OCI-LY3 (cell line): Measurements from ENCODE around the gene BHLHE23.

Source experiments
- EZH2phosphoT487 ChIP-seq: fragments of 200-600 bp; shearing (Covaris generic); IDR thresholded peaks from 2 replicates; pipeline ENCODE4 v1.6.1; 2018; ENCODE audit warnings: antibody characterized with exemption, mixed run types, low read depth
- TF ChIP-seq, protein P1 (sequence below): fragments of 200-600, 300-600 bp; sonication (generic); IDR thresholded peaks from 2 replicates; pipeline ENCODE4 v1.5.1; 2014; ENCODE audit warnings: antibody characterized with exemption, low read length, low read depth

DNA sequence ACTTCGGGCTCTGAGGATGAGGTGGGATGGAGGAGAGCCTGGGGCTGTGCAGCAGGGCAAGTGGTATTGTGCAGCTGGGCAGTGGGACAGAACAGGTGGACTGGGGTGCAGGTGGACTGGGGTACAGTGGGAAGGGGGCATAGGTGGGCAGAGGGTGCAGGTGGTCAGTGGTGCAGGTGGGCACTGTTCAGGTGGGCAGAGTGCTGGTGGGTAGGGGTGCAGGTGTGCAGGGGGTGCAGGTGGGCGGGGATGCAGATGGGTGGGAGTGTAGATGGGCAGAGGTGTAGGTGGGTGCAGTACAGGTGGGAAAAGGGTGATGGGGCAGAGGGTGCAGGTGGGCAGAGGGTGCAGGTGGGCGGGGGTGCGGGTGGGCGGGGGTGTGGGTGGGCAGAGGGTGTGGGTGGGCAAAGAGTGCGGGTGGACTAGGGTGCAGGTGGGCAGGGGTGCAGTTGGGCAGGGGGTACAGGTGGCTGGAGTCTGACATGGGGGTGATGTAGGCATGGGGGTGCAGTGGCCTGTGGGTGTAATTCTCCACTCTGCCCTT is 20.4 kb downstream of the BHLHE23 start:
- TF ChIP-seq, protein P1, sequence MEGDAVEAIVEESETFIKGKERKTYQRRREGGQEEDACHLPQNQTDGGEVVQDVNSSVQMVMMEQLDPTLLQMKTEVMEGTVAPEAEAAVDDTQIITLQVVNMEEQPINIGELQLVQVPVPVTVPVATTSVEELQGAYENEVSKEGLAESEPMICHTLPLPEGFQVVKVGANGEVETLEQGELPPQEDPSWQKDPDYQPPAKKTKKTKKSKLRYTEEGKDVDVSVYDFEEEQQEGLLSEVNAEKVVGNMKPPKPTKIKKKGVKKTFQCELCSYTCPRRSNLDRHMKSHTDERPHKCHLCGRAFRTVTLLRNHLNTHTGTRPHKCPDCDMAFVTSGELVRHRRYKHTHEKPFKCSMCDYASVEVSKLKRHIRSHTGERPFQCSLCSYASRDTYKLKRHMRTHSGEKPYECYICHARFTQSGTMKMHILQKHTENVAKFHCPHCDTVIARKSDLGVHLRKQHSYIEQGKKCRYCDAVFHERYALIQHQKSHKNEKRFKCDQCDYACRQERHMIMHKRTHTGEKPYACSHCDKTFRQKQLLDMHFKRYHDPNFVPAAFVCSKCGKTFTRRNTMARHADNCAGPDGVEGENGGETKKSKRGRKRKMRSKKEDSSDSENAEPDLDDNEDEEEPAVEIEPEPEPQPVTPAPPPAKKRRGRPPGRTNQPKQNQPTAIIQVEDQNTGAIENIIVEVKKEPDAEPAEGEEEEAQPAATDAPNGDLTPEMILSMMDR, result no peak
- no peak for TF ChIP-seq EZH2phosphoT487
